H1 (cell line): ENCODE data around the gene CCDC38. TPM values are rescaled to one million over a fixed set of nuclear protein-coding genes. Genes with fewer than 3 reads are reported as not detected.

Experiments used
- ASH2L ChIP-seq: fragments of 200-600, 300-600 bp; sonication (generic); IDR thresholded peaks from one replicate; pipeline ENCODE4 v1.7.1; 2017; ENCODE audit warnings: low read length
- BACH1 ChIP-seq: IDR thresholded peaks from 2 replicates; pipeline ENCODE4 v1.6.1; 2012; ENCODE audit warnings: low read length, improper control_type of control experiment
- CEBPB ChIP-seq: IDR thresholded peaks from 2 replicates; pipeline ENCODE4 v1.6.1; 2012; ENCODE audit warnings: low read depth, low read length
- CHD1 ChIP-seq: IDR thresholded peaks from 2 replicates; pipeline ENCODE4 v1.6.1; 2012; ENCODE audit warnings: low read depth, low read length, improper control_type of control experiment
- EGR1 ChIP-seq: IDR thresholded peaks from 2 replicates; pipeline ENCODE4 v1.6.1; 2011; ENCODE audit warnings: low read depth, low read length, borderline replicate concordance
- HDAC2 ChIP-seq, 2 experiments: fragments of 300-600 bp in 1 of 2; sonication (generic) in 1 of 2; IDR thresholded peaks; 2 replicates each; pipeline ENCODE4 v1.6.1; 2011 to 2012; ENCODE audit warnings: low read depth in 2 of 2, low read length in 2 of 2, mild to moderate bottlenecking in 2 of 2, moderate library complexity in 2 of 2, borderline replicate concordance in 1 of 2, inconsistent platforms in 1 of 2
- HDAC6 ChIP-seq: IDR thresholded peaks from one replicate; pipeline ENCODE4 v1.7.1; 2012; ENCODE audit warnings: low read depth, mild to moderate bottlenecking, inconsistent platforms, low read length, moderate library complexity
- JUN ChIP-seq: IDR thresholded peaks from 2 replicates; pipeline ENCODE4 v1.6.1; 2011; ENCODE audit warnings: low read depth, mild to moderate bottlenecking, improper control_type of control experiment, low read length
- NANOG ChIP-seq: IDR thresholded peaks from 2 replicates; pipeline ENCODE4 v1.6.1; 2011; ENCODE audit warnings: low read length, low read depth, mild to moderate bottlenecking, inconsistent platforms; ENCODE audit not compliant: insufficient read depth, poor library complexity, severe bottlenecking
- POU5F1 ChIP-seq: IDR thresholded peaks from 2 replicates; pipeline ENCODE4 v1.6.1; 2011; ENCODE audit warnings: low read depth, mild to moderate bottlenecking, low read length, moderate library complexity
- RAD21 ChIP-seq, 2 experiments: IDR thresholded peaks in 1 of 2; conservative IDR thresholded peaks in 1 of 2; 2 replicates each; pipeline ENCODE4 v1.6.1; 2011; ENCODE audit warnings: low read depth in 2 of 2, low read length in 2 of 2, improper control_type of control experiment in 1 of 2, inconsistent platforms in 1 of 2, mild to moderate bottlenecking in 1 of 2, moderate library complexity in 1 of 2
- RBBP5 ChIP-seq: IDR thresholded peaks from 2 replicates; pipeline ENCODE4 v1.7.1; 2012; ENCODE audit warnings: low read depth, mild to moderate bottlenecking, inconsistent platforms, low read length, moderate library complexity, borderline replicate concordance
- SAP30 ChIP-seq: fragments of 300-600 bp; sonication (generic); IDR thresholded peaks from 2 replicates; pipeline ENCODE4 v1.7.1; 2012; ENCODE audit warnings: low read length, moderate library complexity, mild to moderate bottlenecking, inconsistent platforms; ENCODE audit not compliant: insufficient read depth, insufficient replicate concordance
- SIRT6 ChIP-seq: IDR thresholded peaks from one replicate; pipeline ENCODE4 v1.7.1; 2012; ENCODE audit warnings: low read length, inconsistent platforms
- SP1 ChIP-seq: IDR thresholded peaks from 2 replicates; pipeline ENCODE4 v1.6.1; 2011; ENCODE audit warnings: low read depth, low read length
- SRF ChIP-seq: IDR thresholded peaks from 2 replicates; pipeline ENCODE4 v1.6.1; 2011; ENCODE audit warnings: mild to moderate bottlenecking, low read depth, low read length, moderate library complexity
- TCF12 ChIP-seq: IDR thresholded peaks from 2 replicates; pipeline ENCODE4 v1.6.1; 2011; ENCODE audit warnings: low read depth, mild to moderate bottlenecking, low read length
- polyA plus RNA-seq, 7 experiments: library from polyadenylated mRNA; depleted of rRNA in 3 of 7; stranded (reverse) in 5 of 7; unstranded in 2 of 7; fragments of >200 nt in 5 of 7; fragments of 200-250 nt in 2 of 7; gene quantifications; 1 replicate in 5 of 7; 2 replicates in 1 of 7; 4 replicates in 1 of 7; pipeline versions ENCODE4 v1.2.1 to v1.2.3, GENCODE V29; 2011 to 2013; ENCODE audit warnings: missing spikeins in 2 of 7, mixed read lengths in 2 of 7
- total RNA-seq: library from RNA; stranded (reverse); fragmentation: NEBNext Ultra II Directional; extraction: Animal tissue kit (Norgen Biotek cat#: 25700); gene quantifications from 2 replicates; pipeline ENCODE4 v1.2.1, GENCODE V29; 2021
- TF ChIP-seq, protein P1 (sequence below): IDR thresholded peaks from 2 replicates; pipeline ENCODE4 v1.6.1; 2011; ENCODE audit warnings: low read length, improper control_type of control experiment
- TF ChIP-seq, protein P2 (sequence below), 3 experiments: IDR thresholded peaks; 1 replicate in 2 of 3; 2 replicates in 1 of 3; pipeline versions ENCODE4 v1.5.1 to v1.6.1; 2011; ENCODE audit warnings: low read length in 3 of 3, mild to moderate bottlenecking in 3 of 3, inconsistent platforms in 2 of 3, low read depth in 1 of 3, moderate library complexity in 1 of 3; ENCODE audit not compliant: insufficient read depth in 1 of 3; ENCODE audit errors: control extremely low read depth in 1 of 3

CCDC38 gene
- total and polyA plus RNA-seq, 2 of the 8 experiments (the other 6 are each of a cell fraction or from before 2014, with no cell fraction given) = not detected

DNA sequence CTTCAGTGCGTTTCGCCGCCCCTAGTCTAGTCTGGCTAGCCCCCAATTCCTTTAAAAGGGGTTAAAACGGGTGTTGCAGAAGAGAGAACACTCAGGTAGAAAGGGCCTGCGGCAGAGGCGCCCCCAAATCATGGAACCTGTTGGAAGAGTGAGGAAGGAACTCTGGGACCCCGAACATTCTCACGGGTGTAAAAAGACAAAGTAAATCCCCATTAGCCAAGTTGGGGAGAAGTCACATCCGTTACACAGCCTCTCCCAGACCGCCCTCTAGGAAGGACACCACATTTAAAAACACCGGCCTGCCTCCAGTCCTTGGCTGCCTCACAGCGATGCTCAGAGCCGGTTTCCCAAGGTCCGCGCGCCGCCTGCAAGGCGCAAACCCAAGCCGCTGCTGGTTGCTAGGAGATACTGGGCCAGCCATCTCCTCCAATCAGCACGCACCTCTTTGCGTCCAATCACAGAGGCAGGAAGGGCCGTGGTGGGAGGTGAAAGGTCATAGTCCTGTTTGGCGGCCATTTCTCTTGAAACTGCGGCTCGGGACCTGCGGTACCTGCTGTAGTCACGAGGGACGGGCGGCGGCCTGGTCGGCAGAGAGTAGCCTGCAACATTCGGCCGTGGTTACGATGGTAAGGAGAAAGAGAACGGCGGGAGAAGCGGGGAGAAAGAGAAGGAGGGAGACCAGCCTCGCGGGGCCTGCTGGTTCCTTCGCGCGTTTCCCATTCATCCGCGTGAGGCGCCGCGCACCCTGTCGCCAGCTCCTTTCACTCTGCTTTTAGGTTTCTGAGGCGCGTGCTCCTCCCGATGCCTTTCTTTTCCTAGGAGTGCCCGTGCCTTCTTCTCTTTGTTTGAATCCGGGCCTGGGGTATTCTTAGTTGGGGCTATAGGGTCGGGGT, 83.7 kb downstream of the CCDC38 start, which contains the start of gene SNRPF (continued):
- TF ChIP-seq, protein P1, sequence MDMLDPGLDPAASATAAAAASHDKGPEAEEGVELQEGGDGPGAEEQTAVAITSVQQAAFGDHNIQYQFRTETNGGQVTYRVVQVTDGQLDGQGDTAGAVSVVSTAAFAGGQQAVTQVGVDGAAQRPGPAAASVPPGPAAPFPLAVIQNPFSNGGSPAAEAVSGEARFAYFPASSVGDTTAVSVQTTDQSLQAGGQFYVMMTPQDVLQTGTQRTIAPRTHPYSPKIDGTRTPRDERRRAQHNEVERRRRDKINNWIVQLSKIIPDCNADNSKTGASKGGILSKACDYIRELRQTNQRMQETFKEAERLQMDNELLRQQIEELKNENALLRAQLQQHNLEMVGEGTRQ = no peak
- TF ChIP-seq BACH1 (no peak), SP1 (peak; percentile 99), CEBPB (no peak), SRF (no peak), POU5F1 (no peak), SIRT6 (no peak), HDAC6 (no peak), RAD21 (IDR thresholded peaks at IDR 0.05 in 1 of 2, conservative IDR thresholded peaks at IDR 0.05 in 1 of 2; ENCODE audit: low read depth in 2 of 2, low read length in 2 of 2) (0 out of 4 replicates have a peak, but pooled peaks have one; percentile 2 to 5), TCF12 (no peak), NANOG (peak; percentile 31), EGR1 (no peak), HDAC2 (IDR thresholded peaks at IDR 0.05; ENCODE audit: borderline replicate concordance in 1 of 2, low read depth in 2 of 2, low read length in 2 of 2) (peak in 1 of 2 experiments; percentile 71; a peak in 1 of 4 replicates), ASH2L (peak; percentile 98), CHD1 (no peak), RBBP5 (peak; percentile 95), JUN (no peak), SAP30 (peak; percentile 99)
- TF ChIP-seq, protein P2, sequence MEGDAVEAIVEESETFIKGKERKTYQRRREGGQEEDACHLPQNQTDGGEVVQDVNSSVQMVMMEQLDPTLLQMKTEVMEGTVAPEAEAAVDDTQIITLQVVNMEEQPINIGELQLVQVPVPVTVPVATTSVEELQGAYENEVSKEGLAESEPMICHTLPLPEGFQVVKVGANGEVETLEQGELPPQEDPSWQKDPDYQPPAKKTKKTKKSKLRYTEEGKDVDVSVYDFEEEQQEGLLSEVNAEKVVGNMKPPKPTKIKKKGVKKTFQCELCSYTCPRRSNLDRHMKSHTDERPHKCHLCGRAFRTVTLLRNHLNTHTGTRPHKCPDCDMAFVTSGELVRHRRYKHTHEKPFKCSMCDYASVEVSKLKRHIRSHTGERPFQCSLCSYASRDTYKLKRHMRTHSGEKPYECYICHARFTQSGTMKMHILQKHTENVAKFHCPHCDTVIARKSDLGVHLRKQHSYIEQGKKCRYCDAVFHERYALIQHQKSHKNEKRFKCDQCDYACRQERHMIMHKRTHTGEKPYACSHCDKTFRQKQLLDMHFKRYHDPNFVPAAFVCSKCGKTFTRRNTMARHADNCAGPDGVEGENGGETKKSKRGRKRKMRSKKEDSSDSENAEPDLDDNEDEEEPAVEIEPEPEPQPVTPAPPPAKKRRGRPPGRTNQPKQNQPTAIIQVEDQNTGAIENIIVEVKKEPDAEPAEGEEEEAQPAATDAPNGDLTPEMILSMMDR (IDR thresholded peaks at IDR 0.05; ENCODE audit: control extremely low read depth in 1 of 3, insufficient read depth in 1 of 3, low read depth in 1 of 3, low read length in 3 of 3) = peak in 1 of 3 experiments; percentile 6; a peak in 1 of 4 replicates
